ENCODE measurements around the gene OAS1.

OAS1 gene

GRCh38 chr12:112964067-112964670 lies 57.4 kb downstream of the OAS1 start:
- in situ Hi-C loops (cut with MboI; ENCODE audit: low sequenced_read_pairs): no loop called here

- in situ Hi-C loops (cut with MboI; ENCODE audit: low sequenced_read_pairs): no loop called here
These were observed 58.2 kb downstream of the OAS1 start for GRCh38 chr12:112964915-112965314.

GRCh38 chr12:112965643-112966042 lies 58.9 kb downstream of the OAS1 start:
- in situ Hi-C loops (cut with MboI; ENCODE audit: low sequenced_read_pairs): no loop called here

- in situ Hi-C loops (cut with MboI; ENCODE audit: low sequenced_read_pairs): no loop called here
These were observed 60.5 kb downstream of the OAS1 start for GRCh38 chr12:112967306-112967705.

- in situ Hi-C loops (cut with MboI; ENCODE audit: low sequenced_read_pairs): no loop called here
These were observed 61.1 kb downstream of the OAS1 start for GRCh38 chr12:112967858-112968257.

Data from HL-60/S4 treated with retinoic acid at 250 ng/mL for 4 days and 3 days (cell line).